CD4-positive, alpha-beta T cell treated with Interferon gamma for 1 hour (primary cell): ENCODE results near the gene EEF1AKMT2.
"Not testable (repeated sequence)": the region's sequence is repeated elsewhere in the genome, so short reads cannot be mapped to it uniquely, and the experiment has no call there.

Experiments used
- DNase-seq: peaks from one replicate; pipeline ENCODE4 v3.0.0-alpha.2; 2020

EEF1AKMT2 gene

GRCh38 chr10:124754227-124754626 lies 37.5 kb downstream of the EEF1AKMT2 start:
- no peak for DNase-seq

- DNase-seq, result no peak
These were observed 42.6 kb downstream of the EEF1AKMT2 start for GRCh38 chr10:124748953-124749645.

GRCh38 chr10:124748166-124748565 lies 43.5 kb downstream of the EEF1AKMT2 start:
- no peak for DNase-seq

- DNase-seq, result no peak
These were observed 43.9 kb downstream of the EEF1AKMT2 start for GRCh38 chr10:124747745-124748144.

DNA sequence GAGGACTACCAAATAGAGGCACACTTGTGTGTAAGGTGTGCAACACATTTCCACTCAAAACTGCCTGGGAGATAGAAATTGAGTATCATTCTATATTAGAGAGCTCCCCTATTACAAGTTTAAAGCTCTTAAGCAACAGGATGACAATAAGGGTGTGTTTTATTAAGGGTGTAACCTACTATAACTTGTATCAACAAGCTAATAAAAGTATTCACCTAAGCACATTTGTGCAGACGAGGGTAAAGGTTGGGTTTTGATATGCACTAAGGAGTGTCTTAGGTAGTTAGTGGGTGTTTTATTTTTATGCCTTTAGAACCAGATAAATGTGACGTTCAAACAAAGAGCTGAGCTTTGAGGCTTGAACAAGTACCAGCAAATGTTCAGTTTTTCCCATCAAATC lies 44.7 kb downstream of the EEF1AKMT2 start:
- DNase-seq, result no peak

DNA sequence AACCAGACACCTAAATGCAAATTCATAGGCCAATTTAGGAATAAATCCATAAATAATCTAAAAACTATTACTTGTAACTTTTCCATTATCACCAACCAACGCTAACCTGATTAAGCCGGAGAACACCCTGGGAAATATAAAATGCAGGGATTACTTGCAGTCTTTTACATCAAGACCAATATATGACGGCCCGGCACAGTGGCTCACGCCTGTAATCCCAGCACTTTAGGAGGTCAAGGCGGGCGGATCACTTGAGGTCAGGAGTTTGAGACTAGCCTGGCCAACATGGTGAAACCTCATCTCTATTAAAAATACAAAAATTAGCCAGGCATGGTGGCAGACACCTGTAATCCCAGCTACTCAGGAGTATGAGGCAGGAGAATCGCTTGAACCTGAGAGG lies 45.2 kb downstream of the EEF1AKMT2 start:
- not testable (repeated sequence) for DNase-seq

- DNase-seq, result no peak
These were observed 46.0 kb downstream of the EEF1AKMT2 start for GRCh38 chr10:124745673-124746072.

DNA sequence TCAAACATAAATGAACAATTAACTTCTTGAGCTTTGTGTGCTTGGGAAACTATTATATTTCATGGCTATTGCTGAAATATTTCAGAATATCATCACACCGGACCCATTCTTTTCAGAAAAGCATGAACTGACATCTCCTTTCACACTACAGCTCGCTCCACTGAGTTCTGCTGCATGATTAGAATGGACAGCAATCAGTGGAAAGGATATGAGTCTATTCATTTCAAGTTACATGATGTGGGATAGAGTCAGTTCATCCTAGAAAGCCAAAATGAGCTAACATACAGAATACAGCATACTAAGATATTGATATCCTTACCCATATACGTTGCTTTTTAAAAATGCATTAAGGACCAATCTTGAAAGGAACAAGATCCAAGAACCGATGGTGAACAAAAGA lies 46.4 kb downstream of the EEF1AKMT2 start:
- DNase-seq, result no peak

GRCh38 chr10:124744102-124745050 lies 47.3 kb downstream of the EEF1AKMT2 start, which contains the start of gene FAM53B:
TSS of gene FAM53B (minus strand) at chr10:124744378. CDS start at chr10:124706713, 37,665 bp downstream.
- peak; percentile 77 for DNase-seq

DNA sequence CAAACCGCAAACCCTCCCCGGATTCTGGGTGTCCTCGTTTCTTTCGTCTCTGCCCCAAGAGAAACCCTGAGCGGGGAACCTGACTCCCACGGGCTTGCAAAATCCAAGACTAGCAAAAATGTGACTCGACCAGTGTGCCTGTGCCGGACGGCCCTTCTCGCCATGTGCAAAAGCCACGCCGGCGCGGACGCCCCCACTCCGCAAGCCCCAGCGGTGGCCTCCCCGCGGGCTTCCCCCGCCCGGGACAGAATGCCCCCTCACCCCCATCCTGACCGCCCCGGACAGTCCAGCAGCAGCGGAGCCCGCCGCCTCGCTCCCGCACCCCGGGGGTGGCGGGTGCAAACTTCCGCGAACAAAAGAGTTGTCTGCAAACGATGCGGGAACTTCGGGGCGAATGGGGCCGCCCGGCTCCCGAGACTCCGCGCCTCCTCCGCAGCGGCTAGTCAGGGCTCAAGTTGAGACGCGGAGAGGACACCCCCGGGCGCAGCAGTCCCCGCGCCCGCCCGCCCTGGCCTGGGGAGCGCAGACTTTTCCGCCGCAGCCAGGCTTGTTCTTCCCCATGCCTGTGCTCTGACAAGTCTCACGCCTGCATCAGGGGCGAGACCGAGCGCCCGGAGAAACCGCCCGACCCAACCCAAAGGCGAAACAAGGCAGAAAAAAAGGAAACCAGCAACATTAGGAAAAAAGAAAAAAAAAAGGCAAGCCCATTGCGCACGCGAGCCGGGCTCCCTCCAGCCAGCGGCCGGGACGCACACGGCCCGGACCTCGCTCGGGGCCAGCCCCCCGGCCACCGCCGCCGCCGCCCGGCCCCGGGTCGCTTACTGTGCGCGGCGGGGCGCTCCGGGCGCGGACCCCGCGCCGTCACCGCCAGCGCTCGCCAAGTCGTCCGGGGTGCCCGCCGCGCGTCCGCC lies 48.2 kb downstream of the EEF1AKMT2 start:
- DNase-seq, result no peak

GRCh38 chr10:124742413-124743190 lies 49.1 kb downstream of the EEF1AKMT2 start:
- DNase-seq, result no peak

- no peak for DNase-seq
These were observed 49.7 kb downstream of the EEF1AKMT2 start for GRCh38 chr10:124741922-124742412.

GRCh38 chr10:124741281-124741921 lies 50.3 kb downstream of the EEF1AKMT2 start:
- DNase-seq, result peak; percentile 71

DNA sequence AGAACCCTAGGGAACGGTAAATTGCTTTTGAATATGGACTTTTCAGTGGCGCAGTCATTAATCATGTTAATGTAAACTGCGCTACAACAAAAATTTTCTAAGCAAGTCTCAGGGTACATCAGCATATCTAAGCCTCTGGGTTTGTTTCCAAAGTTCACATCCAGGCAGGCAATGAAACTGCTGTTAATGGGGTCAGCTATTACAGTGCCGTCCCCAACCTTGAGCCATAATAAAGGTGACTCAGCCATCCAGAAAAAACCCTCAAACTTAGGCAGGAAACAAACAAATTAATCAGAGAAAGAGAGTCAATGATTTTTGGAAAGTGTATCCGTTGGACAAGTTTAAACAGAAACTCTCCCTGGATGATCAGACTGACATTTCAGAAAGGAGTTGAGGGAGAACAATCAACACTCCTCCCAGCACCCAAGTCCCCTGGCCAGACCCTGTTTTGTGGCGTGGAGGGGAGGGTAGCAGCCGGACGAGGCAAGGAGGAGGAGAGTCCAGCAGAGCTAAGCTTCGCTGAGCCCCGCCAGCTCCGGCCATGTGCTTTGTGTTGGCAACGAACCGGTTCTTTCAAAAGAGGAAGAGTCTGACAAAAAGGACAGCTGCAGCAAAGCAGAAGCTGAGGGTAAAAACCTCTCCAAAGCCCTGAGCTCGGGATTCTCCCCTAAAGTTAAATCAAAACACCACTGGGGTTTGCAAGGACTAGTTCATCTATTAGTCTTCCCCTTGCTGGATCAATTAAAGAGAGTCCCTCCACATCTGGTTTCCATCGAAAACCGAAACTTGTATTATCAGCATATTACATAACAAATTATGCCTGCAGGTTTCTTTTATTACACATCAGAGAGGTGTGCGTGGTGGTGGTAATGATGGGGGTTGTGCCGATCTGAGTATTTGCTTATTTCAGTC lies 51.1 kb downstream of the EEF1AKMT2 start:
- DNase-seq, result peak; percentile 38

DNA sequence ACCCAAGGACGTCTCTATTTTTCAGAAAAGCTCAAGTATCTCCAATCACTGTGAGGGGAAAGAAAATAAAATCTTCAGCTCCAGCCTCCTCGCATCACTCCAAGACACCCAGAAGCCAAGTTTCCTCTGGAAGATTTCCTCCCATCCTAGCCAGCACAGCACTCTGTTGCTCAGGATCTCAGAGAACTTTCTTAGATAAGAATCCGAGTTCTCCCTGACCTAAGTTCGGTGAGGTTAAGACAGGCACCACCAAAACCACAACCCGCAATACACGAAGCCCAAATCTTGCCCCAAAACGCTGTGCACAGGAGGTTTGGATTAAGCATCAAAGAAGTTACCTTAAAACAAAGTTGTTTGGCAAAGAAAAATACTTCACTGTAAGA lies 51.7 kb downstream of the EEF1AKMT2 start:
- DNase-seq, result no peak

DNA sequence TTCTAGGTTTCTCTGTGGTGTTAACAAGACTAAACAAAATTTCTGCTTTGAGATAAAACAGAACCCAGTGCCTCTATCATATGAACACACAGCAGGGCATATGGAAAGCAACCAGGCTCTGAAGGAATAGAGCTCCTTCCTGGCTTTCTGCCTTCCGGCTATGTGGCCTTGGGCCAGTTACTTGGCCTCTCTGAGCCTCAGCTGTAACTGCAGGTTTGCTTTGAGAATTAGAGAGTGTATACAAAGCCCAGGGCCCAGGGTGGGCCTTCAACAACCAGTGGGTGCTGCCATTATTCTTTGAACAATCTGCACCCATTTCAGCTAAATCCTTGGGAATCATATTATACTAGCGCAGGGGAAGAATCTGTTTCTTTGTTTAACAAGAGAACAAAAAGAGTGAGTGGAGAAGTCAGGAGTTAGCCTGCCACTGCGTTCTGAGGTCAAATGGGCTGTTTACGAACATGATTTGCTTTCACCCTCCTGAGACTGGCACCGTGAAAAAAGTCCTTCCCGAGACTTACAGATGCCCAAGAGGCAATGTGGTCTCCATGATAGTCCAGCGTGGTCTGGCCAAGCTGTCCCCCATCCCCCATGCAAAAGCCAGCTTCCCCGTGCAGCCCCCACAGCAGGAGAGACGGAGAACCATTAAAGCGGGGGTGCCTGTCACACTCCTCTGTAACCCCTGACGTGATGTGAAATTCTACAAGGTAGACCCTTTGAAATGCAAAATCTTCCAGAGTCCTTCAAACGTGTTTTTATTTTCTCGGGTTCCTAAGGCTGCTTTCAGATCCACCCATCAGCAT lies 52.4 kb downstream of the EEF1AKMT2 start:
- no peak for DNase-seq

DNA sequence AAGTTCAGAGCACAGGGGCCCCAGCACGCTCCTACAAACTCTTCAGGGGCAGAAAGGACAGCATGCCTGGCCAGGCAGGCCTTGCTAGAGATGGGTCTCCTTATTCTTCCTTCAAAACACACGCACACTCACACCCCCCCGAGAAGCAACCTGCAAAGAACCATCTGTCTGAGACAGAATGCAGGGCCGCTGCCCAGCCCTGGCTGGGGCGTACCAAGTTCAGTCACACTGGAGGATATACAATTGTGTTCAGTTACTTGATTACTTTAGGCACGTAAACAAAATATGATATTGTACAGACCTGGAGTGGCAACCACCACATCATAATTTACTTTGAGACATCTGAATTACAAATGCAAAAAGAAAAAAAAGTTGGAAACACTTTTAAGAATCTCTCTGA lies 53.2 kb downstream of the EEF1AKMT2 start:
- no peak for DNase-seq

DNA sequence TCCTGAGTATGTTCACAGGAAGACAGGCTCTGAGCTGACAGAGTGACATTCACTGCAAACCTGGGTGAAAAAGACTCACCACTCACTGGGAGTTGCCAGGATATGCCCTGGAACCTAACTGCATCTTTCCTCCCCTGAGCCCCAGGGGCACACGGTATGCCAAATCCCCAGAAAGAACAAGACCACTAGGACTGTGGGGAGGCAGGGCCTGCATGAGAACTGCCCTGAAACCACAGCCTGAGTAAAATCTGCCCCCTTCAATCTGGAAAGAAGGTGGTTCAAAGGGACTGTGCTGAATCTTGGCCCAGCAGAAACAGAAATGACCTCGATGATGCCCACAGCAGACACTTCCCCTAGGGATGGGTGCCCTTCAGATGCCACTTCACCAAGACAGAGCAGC lies 54.0 kb downstream of the EEF1AKMT2 start:
- no peak for DNase-seq

GRCh38 chr10:124737221-124737620 lies 54.5 kb downstream of the EEF1AKMT2 start:
- no peak for DNase-seq
